ENCODE data around the gene ARPP19. TPM values are rescaled to one million over a fixed set of nuclear protein-coding genes. Genes with fewer than 3 reads are reported as not detected.

ARPP19 gene
- total RNA-seq, 2 experiments from 2014 or later, result 48.0 to 101 TPM

DNA sequence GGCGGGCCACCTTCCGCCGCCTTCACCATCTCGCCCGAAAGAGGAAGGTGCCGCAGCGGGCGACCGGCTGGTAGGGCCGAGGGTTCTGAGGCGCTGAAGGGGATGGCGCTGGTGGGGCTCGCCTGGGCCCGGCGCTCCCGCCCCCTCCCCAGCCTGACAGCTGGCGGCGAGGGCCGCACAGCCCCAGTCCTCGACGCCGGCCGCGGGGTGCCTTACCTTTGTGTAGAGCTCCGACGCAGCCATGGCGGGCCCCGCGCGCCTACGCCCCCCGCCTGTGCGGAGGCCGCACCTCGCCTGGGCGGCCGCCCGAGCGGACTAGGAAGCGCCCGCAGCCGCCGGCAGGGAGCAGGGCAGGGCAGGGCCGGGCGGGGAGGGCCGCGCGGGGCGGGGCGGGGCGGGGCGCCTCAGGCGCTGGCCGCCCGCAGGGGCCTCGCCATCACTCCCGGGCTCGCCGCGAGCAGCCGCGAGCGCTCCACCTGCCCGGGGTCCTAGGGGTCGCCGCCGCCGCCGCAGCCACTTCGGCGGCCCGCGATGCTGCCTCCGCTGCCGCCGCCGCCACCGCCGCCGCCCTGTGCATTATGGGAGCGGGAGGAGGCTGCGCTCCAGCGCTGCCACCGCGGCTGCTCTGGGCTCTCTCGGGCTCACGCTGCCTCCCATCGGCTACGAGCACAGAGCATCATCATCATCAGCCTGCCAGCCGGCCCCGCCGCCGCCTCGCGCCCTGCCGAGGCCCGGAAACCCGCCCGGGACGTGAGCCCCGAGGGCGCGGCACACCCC, 40.1 kb downstream of the ARPP19 start, which contains the start of gene MYO5A:
Gene MYO5A (minus strand): TSS at position 317 of the 777 bp plus-strand sequence. CDS start 74 bp downstream, at position 243.
- DNase-seq (ENCODE audit: low spot score), result peak; percentile 91
- H3K36me3 ChIP-seq (ENCODE audit: insufficient read depth, low read length), result no peaks in the 10 kb centered on the region
- intact Hi-C loops (cut with micrococcal nuclease; ENCODE audit: unreplicated experiment), result loop anchor here (1.0 to 10.0 kb wide), 6 partner anchors 46 to 272 kb away; no protein-coding TSS in a partner anchor
- no peaks in the 10 kb centered on the region for H3K9me2 ChIP-seq (ENCODE audit: insufficient read depth, low read length)
- peak within 1 kb of the TSS; percentile 95 for H3K4me3 ChIP-seq (ENCODE audit: low read depth, low read length, poor library complexity, severe bottlenecking)
- ChIA-PET POLR2A (interaction anchor here (1.0 to 3.3 kb wide), 2 partner anchors 22 to 25 kb away, joined by 6 to 18 read pairs; no protein-coding TSS in a partner anchor), CTCF (ENCODE audit: unreplicated experiment) (interaction anchor here (1.1 kb wide), 1 partner anchor 22 kb away, joined by 3 read pairs; no protein-coding TSS in a partner anchor)
- H3K9me3 ChIP-seq (ENCODE audit: low read length), result no peaks in the 10 kb centered on the region
- H2AFZ ChIP-seq (ENCODE audit: low read length), result peak within 1 kb of the TSS; percentile 100
- peak within 1 kb of the TSS; percentile 97 for H3K4me2 ChIP-seq (ENCODE audit: low read length)
- no TSS peak for BruUV-seq (replicated peaks)
- peaks cover 44% of the 10 kb centered on the region for H3K79me2 ChIP-seq (ENCODE audit: insufficient read depth, low read depth, low read length)
- peaks cover 14% of the 10 kb centered on the region; the same call in 1 of the 2 replicates for H4K20me1 ChIP-seq (ENCODE audit: insufficient read depth, low read length)
- H3K27ac ChIP-seq (ENCODE audit: low read depth, low read length, poor library complexity, severe bottlenecking), result peak within 1 kb of the TSS; percentile 76
- peaks cover 22% of the 10 kb centered on the region for H3K4me1 ChIP-seq (ENCODE audit: insufficient read depth, low read length, poor library complexity, severe bottlenecking)
- TF ChIP-seq, protein P1, sequence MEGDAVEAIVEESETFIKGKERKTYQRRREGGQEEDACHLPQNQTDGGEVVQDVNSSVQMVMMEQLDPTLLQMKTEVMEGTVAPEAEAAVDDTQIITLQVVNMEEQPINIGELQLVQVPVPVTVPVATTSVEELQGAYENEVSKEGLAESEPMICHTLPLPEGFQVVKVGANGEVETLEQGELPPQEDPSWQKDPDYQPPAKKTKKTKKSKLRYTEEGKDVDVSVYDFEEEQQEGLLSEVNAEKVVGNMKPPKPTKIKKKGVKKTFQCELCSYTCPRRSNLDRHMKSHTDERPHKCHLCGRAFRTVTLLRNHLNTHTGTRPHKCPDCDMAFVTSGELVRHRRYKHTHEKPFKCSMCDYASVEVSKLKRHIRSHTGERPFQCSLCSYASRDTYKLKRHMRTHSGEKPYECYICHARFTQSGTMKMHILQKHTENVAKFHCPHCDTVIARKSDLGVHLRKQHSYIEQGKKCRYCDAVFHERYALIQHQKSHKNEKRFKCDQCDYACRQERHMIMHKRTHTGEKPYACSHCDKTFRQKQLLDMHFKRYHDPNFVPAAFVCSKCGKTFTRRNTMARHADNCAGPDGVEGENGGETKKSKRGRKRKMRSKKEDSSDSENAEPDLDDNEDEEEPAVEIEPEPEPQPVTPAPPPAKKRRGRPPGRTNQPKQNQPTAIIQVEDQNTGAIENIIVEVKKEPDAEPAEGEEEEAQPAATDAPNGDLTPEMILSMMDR (conservative IDR thresholded peaks at IDR 0.05; ENCODE audit: low read length), result 0 out of 2 replicates have a peak, but pooled peaks have one; percentile 27
- no peak for TF ChIP-seq EZH2phosphoT487 (IDR thresholded peaks at IDR 0.05; ENCODE audit: borderline replicate concordance, low read depth, low read length)

DNA sequence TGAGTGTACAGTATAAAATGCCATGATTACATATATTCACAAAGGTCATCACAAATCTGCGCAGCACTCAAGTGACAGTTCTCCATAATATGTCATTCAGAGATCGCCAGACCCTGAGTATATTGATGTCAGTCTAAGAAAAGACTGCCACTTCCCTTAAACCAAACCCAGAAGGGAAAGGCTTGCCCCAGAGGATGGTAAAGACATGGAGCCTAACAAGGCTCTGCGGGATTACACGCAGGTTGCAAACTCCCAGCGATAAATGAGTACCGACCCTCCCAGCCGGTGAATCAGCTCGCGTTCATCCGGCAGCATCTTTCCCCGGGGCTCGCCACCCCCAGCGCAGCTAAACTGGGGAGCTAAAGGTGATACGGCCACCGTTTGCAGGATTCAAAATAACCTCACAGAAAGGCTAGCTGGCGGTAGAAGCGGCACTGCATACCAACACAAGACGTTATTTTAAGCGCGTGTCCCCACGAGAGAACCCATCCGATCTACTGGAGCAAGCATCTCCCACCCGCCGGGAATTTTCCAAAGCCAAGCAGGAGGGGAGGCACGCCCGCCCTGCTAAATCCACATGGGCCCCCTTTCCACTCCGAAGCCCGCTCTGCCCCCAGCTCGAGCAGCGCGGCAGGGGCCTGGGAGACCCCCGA, 40.8 kb downstream of the ARPP19 start:
- H3K27ac ChIP-seq (ENCODE audit: low read depth, low read length, poor library complexity, severe bottlenecking), result peak overlapping the region; percentile 76
- H3K9me3 ChIP-seq (ENCODE audit: low read length), result no peaks in the 10 kb centered on the region
- peaks cover 22% of the 10 kb centered on the region for H3K4me1 ChIP-seq (ENCODE audit: insufficient read depth, low read length, poor library complexity, severe bottlenecking)
- TF ChIP-seq EZH2phosphoT487 (IDR thresholded peaks at IDR 0.05; ENCODE audit: borderline replicate concordance, low read depth, low read length), result no peak
- TF ChIP-seq, protein P1 (conservative IDR thresholded peaks at IDR 0.05; ENCODE audit: low read length), result no peak
- H4K20me1 ChIP-seq (ENCODE audit: insufficient read depth, low read length), result peaks cover 14% of the 10 kb centered on the region; the same call in 1 of the 2 replicates
- BruUV-seq (replicated peaks), result no TSS peak
- peak overlapping the region; percentile 95 for H3K4me3 ChIP-seq (ENCODE audit: low read depth, low read length, poor library complexity, severe bottlenecking)
- H3K79me2 ChIP-seq (ENCODE audit: insufficient read depth, low read depth, low read length), result peaks cover 51% of the 10 kb centered on the region
- H2AFZ ChIP-seq (ENCODE audit: low read length), result peak overlapping the region; percentile 69; the same call in 1 of the 2 replicates
- peak overlapping the region; percentile 88 for H3K4me2 ChIP-seq (ENCODE audit: low read length)
- no peaks in the 10 kb centered on the region for H3K36me3 ChIP-seq (ENCODE audit: insufficient read depth, low read length)
- POLR2A ChIA-PET, result interaction anchor here (0.6 to 3.3 kb wide), 5 partner anchors 21 to 252 kb away, joined by 3 to 18 read pairs (median 3); no protein-coding TSS in a partner anchor
- DNase-seq (ENCODE audit: low spot score), result peak; percentile 61
- no peaks in the 10 kb centered on the region for H3K9me2 ChIP-seq (ENCODE audit: insufficient read depth, low read length)
- CTCF ChIA-PET (ENCODE audit: unreplicated experiment), result no interaction called here
- intact Hi-C loops (cut with micrococcal nuclease; ENCODE audit: unreplicated experiment), result loop anchor here (1.0 to 10.0 kb wide), 6 partner anchors 46 to 271 kb away; no protein-coding TSS in a partner anchor
